Right lobe of liver (tissue), 6 donors: Measurements from ENCODE around the gene PCCA. TPM values are rescaled to one million over a fixed set of nuclear protein-coding genes. Genes with fewer than 3 reads are reported as not detected.
"Not testable (repeated sequence)": the region's sequence is repeated elsewhere in the genome, so short reads cannot be mapped to it uniquely, and the experiment has no call there.

Source experiments
- ATAC-seq, 4 donors: fragments of 200-7000 bp; cut with Tn5 transposase; one replicate each; pipeline ENCODE4 v1.9.1; 2020; ENCODE audit warnings: mild to moderate bottlenecking in 4 of 4, moderate library complexity in 4 of 4
- DNase-seq, 3 donors: peaks; one replicate each; pipeline ENCODE4 v3.0.0-alpha.2; 2020
- H3K27ac ChIP-seq, 3 donors: fragments of 200-600 bp; one replicate each; pipeline ENCODE4 v1.8.0; 2022
- H3K27me3 ChIP-seq, 2 donors: fragments of 200-600 bp; one replicate each; pipeline ENCODE4 v1.8.0; 2022
- H3K36me3 ChIP-seq, 4 donors: fragments of 200-600 bp; sonication (generic) in 1 of 4; one replicate each; pipeline versions ENCODE4 v1.5.1 to v1.8.0; 2017 to 2022; ENCODE audit warnings: control low read depth in 1 of 4
- H3K4me1 ChIP-seq, 4 donors: fragments of 200-600 bp; sonication (generic) in 1 of 4; one replicate each; pipeline versions ENCODE4 v1.5.1 to v1.8.0; 2017 to 2022; ENCODE audit warnings: control low read depth in 1 of 4
- H3K4me3 ChIP-seq, 3 donors: fragments of 200-600 bp; one replicate each; pipeline ENCODE4 v1.8.0; 2022
- H3K9me3 ChIP-seq, 4 donors: fragments of 200-600 bp; sonication (generic) in 1 of 4; one replicate each; pipeline versions ENCODE4 v1.5.1 to v1.8.0; 2017 to 2022; ENCODE audit warnings: control low read depth in 1 of 4
- CTCF ChIP-seq, 4 donors: fragments of 200-600 bp in 3 of 4; fragments of 450-650 bp in 1 of 4; IDR thresholded peaks; one replicate each; pipeline versions ENCODE4 v1.5.1 to v1.8.0; 2016 to 2022; ENCODE audit warnings: antibody characterized with exemption in 4 of 4, mild to moderate bottlenecking in 2 of 4
- POLR2A ChIP-seq: fragments of 450-650 bp; IDR thresholded peaks from one replicate; pipeline ENCODE4 v1.6.1; 2017; ENCODE audit warnings: antibody characterized with exemption, mild to moderate bottlenecking
- WGBS: methylation state at CpG from one replicate; pipeline ENCODE4 v1.1.6; 2018; ENCODE audit warnings: low coverage, low lambda C conversion rate; ENCODE audit not compliant: insufficient coverage; ENCODE audit errors: missing lambda C conversion rate; 5-methylcytosine and 5-hydroxymethylcytosine counted together
- intact Hi-C, 2 donors: fragments of 100-400 bp; cut with DNase I; formaldehyde crosslinking; loops; one replicate each; pipeline versions ENCODE4 v1.11.2 to v1.14.1; 2022
- total RNA-seq, 6 experiments: library from RNA; depleted of rRNA in 2 of 6; stranded (reverse); fragments of >200 nt in 2 of 6; fragmentation: NEBNext Ultra II Directional in 3 of 6; extraction: Animal tissue kit (Norgen Biotek cat#: 25700) in 3 of 6; gene quantifications; one replicate each; pipeline versions ENCODE4 v1.1.0 to v1.2.4, GENCODE V29; 2016 to 2023
- donor health status: DM: no; HTN: yes; CAD: no.
- donor health status: DM: no; HTN: no; CAD: no.
- donor health status: DM: no; HTN: no; CAD: no.
- donor health status: DM: no; HTN: yes; CAD: no.
- donor health status: DM: no; HTN: yes; CAD: no.

Gene PCCA
- total RNA-seq, 6 experiments from 2014 or later, result 58.2 to 161 (median 85.2) TPM

DNA sequence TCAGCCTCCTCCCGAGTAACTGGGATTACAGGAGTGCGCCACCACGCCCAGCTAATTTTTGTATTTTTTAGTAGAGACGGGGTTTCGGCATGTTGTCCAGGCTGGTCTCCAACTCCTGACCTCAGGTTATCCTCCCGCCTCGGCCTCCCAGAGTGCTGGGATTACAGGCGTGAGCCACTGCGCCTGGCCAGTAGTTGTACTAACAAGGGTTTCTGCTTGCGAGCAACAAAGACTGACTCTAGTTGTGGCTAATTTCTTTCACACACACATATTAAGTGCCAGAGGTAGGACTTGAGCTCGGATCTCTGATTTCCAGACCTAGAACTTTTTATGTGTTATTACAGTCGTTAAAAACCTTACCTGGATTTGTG, 635 bp upstream of the PCCA start:
- no peaks in the 10 kb centered on the region for H3K27me3 ChIP-seq
- TF ChIP-seq CTCF (IDR thresholded peaks at IDR 0.05), result no peak
- TF ChIP-seq POLR2A, result no peak
- ATAC-seq, result peak in 2 of 4 donors; percentile 1 to 2
- peaks cover 0 to 29% (median 11%) of the 10 kb centered on the region in 4 donors for H3K4me1 ChIP-seq
- 28% methylated on average over 8 of the region's 12 CpGs for WGBS
- peaks cover 0 to 8% (median 0%) of the 10 kb centered on the region in 4 donors for H3K36me3 ChIP-seq
- H3K9me3 ChIP-seq, result no peaks in the 10 kb centered on the region
- H3K27ac ChIP-seq, result peak overlapping the region; percentile 85 to 97 (median 92)
- intact Hi-C loops, result no loop called here
- no peak for DNase-seq
- peak overlapping the region; percentile 99 for H3K4me3 ChIP-seq

DNA sequence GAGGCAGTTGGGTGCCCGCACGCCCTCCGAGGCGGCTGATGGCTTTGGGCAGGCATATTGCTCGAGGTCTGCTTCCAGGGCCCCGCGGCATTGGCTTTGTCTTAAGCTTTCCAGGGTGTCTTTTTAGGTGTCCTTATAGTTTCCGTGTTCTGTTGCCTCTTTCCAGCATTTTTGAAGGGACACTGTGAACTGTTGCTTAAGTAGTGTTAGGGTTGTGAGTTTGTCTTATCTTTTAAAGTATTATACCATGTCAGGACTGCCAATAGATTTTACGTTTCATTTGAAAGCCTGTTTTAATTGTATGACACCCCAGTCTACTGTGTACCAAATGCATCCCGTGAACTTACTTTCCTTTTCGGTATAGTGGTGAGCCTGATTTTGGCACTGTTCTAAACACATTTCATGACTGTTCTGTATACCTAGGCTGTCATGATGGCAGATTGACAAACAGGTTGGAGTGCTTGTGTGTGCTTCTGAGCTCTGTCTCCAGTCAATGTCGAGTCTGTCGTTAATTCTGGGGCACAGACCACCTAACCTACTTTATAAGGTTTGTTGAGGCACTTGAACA, 656 bp downstream of the PCCA start:
- no peak for DNase-seq
- ATAC-seq, result peak; percentile 48 to 60 (median 54)

DNA sequence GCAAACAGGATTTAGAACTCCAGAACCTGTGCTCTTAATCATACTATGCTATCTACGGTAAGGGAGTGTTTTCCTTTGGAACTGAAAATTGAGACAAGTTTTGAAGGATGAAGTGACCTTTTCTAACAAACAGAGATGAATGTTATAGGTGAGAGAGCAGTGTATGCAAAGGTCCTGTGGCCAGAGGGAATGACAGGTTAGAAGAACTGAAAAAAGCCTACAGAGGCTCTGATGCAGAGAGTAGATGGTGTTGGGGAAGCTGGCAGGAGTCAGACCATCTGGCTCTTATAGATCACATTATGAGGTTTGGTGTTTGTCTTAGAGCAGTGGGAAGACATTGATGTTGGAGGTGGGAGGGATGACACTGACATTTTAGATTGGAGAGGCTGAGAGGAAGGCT, 2.0 kb downstream of the PCCA start:
- Histone ChIP-seq H3K27ac (peak overlapping the region in 2 of 3 donors; percentile 11 to 97), H3K36me3 (peaks cover 0 to 4% (median 0%) of the 10 kb centered on the region in 4 donors), H3K4me3 (peak overlapping the region; percentile 99), H3K27me3 (no peaks in the 10 kb centered on the region), H3K4me1 (peaks cover 0 to 47% (median 16%) of the 10 kb centered on the region in 4 donors), H3K9me3 (no peaks in the 10 kb centered on the region)
- ATAC-seq, result no peak
- intact Hi-C loops, result no loop called here
- no peak for DNase-seq
- WGBS, result 50% methylated on average over 1 of the region's 1 CpG
- no peak for TF ChIP-seq CTCF (IDR thresholded peaks at IDR 0.05)
- no peak for TF ChIP-seq POLR2A

More for the DNA sequence above, 656 bp downstream of the PCCA start:
- Histone ChIP-seq H3K4me3 (peak overlapping the region; percentile 99), H3K9me3 (no peaks in the 10 kb centered on the region), H3K36me3 (peaks cover 0 to 8% (median 0%) of the 10 kb centered on the region in 4 donors), H3K27ac (peak overlapping the region; percentile 85 to 97 (median 92)), H3K27me3 (no peaks in the 10 kb centered on the region), H3K4me1 (peaks cover 0 to 34% (median 14%) of the 10 kb centered on the region in 4 donors)
- intact Hi-C loops, result no loop called here
- WGBS, result under 1% methylated on average over 11 of the region's 13 CpGs
- TF ChIP-seq CTCF (IDR thresholded peaks at IDR 0.05) (no peak), POLR2A (peak; percentile 35)

DNA sequence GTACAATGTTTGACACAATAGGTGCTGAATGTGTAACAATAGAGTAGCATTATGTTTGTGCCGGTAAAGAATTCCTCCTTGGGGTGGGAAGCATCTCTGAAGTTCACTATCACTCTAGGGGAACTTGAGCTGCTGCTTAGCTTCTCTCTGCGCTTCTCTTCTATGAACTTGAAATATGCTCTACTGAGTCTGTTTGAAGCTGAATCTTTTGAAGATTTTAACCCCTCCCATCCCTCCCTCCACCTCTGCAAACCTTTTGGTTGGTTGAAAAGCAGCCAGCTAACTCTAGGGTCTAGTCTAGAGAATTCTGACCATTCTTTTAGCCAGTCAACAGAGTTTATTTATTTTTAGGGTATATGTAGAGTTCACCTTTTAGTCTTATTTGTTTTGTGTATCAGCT, 2.5 kb downstream of the PCCA start:
- ATAC-seq (no peak), DNase-seq (no peak)
- Histone ChIP-seq H3K27ac (peak overlapping the region in 2 of 3 donors; percentile 11 to 97), H3K27me3 (no peaks in the 10 kb centered on the region), H3K9me3 (no peaks in the 10 kb centered on the region), H3K36me3 (no peaks in the 10 kb centered on the region), H3K4me3 (peak overlapping the region; percentile 99), H3K4me1 (peaks cover 0 to 50% (median 16%) of the 10 kb centered on the region in 4 donors)
- TF ChIP-seq CTCF (IDR thresholded peaks at IDR 0.05) (no peak), POLR2A (no peak)
- 30% methylated on average over 2 of the region's 2 CpGs for WGBS
- intact Hi-C loops, result no loop called here

DNA sequence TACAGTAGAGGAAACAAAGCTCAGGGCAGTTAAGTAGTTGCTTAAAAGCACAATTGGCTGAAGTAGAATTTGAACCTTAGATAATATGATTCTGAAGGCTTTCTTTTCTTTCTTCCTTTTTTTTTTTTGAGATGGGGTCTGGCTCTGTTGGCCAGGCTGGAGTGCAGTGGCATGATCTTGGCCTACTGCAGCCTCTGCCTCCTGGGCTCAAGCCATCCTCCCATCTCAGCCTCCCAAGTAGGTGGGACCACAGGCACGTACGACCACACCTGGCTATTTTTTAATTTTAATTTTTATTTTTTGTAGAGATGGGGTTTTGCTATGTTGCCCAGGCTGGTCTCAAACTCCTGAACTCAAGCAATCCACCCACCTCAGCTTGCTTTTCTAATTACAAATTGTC, 3.4 kb downstream of the PCCA start:
- not testable (repeated sequence) for ATAC-seq, DNase-seq
- WGBS, result 91% methylated on average over 2 of the region's 2 CpGs

More for the DNA sequence above, 3.4 kb downstream of the PCCA start:
- H3K27me3 ChIP-seq, intact Hi-C loops, H3K9me3 ChIP-seq, H3K4me3 ChIP-seq, H3K36me3 ChIP-seq: not testable (repeated sequence)
- H3K27ac ChIP-seq, result peak overlapping the region in 1 of 3 donors; percentile 97
- H3K4me1 ChIP-seq, result peaks cover 0 to 53% (median 15%) of the 10 kb centered on the region in 4 donors
